H1 (cell line): ENCODE data around the gene PPP1CC. TPM values are rescaled to one million over a fixed set of nuclear protein-coding genes. Genes with fewer than 3 reads are reported as not detected.

Source experiments
- CTCF ChIA-PET: fragments of 300-600 bp; sonication (Branson Sonifier 250); formaldehyde crosslinking; loops from one replicate; lab custom pipeline; 2021; ENCODE audit not compliant: partially characterized antibody; lab: Charles Lee
- POLR2A ChIA-PET: fragments of 300-600 bp; sonication (Branson Sonifier 250); formaldehyde crosslinking; loops from one replicate; lab custom pipeline; 2021; ENCODE audit warnings: inconsistent platforms; ENCODE audit not compliant: partially characterized antibody; lab: Charles Lee
- DNase-seq, 2 experiments: peaks; one replicate each; pipeline versions ENCODE4 v3.0.0 to v3.0.0-alpha.2; 2010 to 2022; ENCODE audit warnings: low spot score in 2 of 2, low read depth in 1 of 2, mixed read lengths in 1 of 2
- FAIRE-seq: peaks from 2 replicates; lab custom pipeline; 2011; peaks lifted over from hg19 to GRCh38; lab: Jason Lieb, UNC
- H2AFZ ChIP-seq: 2 replicates; pipeline ENCODE4 v1.8.1; 2012; ENCODE audit warnings: low read length, inconsistent platforms
- H2AK5ac ChIP-seq: 2 replicates; pipeline ENCODE4 v1.6.1; 2013; ENCODE audit warnings: low read depth, low read length
- H2BK120ac ChIP-seq: replicated peaks from 2 replicates; pipeline ENCODE3; 2013; ENCODE audit warnings: low read depth, low read length, inconsistent platforms
- H2BK12ac ChIP-seq: 2 replicates; pipeline ENCODE4 v1.6.1; 2013; ENCODE audit warnings: low read depth, low read length
- H2BK15ac ChIP-seq: 2 replicates; pipeline ENCODE4 v1.6.1; 2013; ENCODE audit warnings: low read length
- H2BK20ac ChIP-seq: 2 replicates; pipeline ENCODE4 v1.6.1; 2013; ENCODE audit warnings: low read length
- H2BK5ac ChIP-seq: 2 replicates; pipeline ENCODE4 v1.6.1; 2013; ENCODE audit warnings: low read depth, low read length
- H3K14ac ChIP-seq: 2 replicates; pipeline ENCODE4 v1.6.1; 2013; ENCODE audit warnings: inconsistent platforms; ENCODE audit not compliant: insufficient read length
- H3K18ac ChIP-seq: 2 replicates; pipeline ENCODE4 v1.6.1; 2013; ENCODE audit warnings: low read length; ENCODE audit errors: extremely low read depth
- H3K23ac ChIP-seq: 2 replicates; pipeline ENCODE4 v1.6.1; 2013; ENCODE audit warnings: inconsistent platforms; ENCODE audit not compliant: insufficient read length
- H3K23me2 ChIP-seq: 2 replicates; pipeline ENCODE4 v1.6.1; 2013; ENCODE audit warnings: low read depth, low read length
- H3K27ac ChIP-seq: 2 replicates; pipeline ENCODE4 v1.6.1; 2011; ENCODE audit warnings: low read depth, low read length, inconsistent platforms
- H3K27me3 ChIP-seq, 4 experiments: replicated peaks in 1 of 4; 1 replicate in 1 of 4; 2 replicates in 3 of 4; pipeline versions ENCODE4 v1.6.1 to v1.8.1; 2011 to 2013; ENCODE audit warnings: low read length in 3 of 4, mild to moderate bottlenecking in 3 of 4, inconsistent platforms in 2 of 4, mixed read lengths in 2 of 4, moderate library complexity in 1 of 4; ENCODE audit not compliant: control insufficient read depth in 3 of 4, insufficient read depth in 3 of 4; ENCODE audit errors: extremely low read depth in 1 of 4
- H3K36me3 ChIP-seq, 4 experiments: 2 replicates each; pipeline versions ENCODE4 v1.6.1 to v1.8.1; 2011 to 2013; ENCODE audit warnings: mild to moderate bottlenecking in 4 of 4, low read length in 3 of 4, moderate library complexity in 2 of 4, control low read depth in 1 of 4, inconsistent platforms in 1 of 4; ENCODE audit not compliant: insufficient read depth in 4 of 4, control insufficient read depth in 2 of 4
- H3K4ac ChIP-seq: replicated peaks from 2 replicates; pipeline ENCODE3; 2013; ENCODE audit warnings: low read length, low read depth, mixed read lengths, inconsistent platforms; ENCODE audit not compliant: insufficient read length
- H3K4me1 ChIP-seq, 4 experiments: replicated peaks in 1 of 4; 1 replicate in 1 of 4; 2 replicates in 3 of 4; pipeline versions ENCODE4 v1.6.1 to v1.8.1; 2011 to 2013; ENCODE audit warnings: low read length in 3 of 4, inconsistent platforms in 2 of 4, mixed read lengths in 1 of 4; ENCODE audit not compliant: insufficient read depth in 4 of 4, control insufficient read depth in 3 of 4
- H3K4me2 ChIP-seq, 2 experiments: 2 replicates each; pipeline versions ENCODE4 v1.6.1 to v1.8.1; 2011 to 2013; ENCODE audit warnings: low read depth in 2 of 2, low read length in 2 of 2, control low read depth in 1 of 2, inconsistent platforms in 1 of 2, mild to moderate bottlenecking in 1 of 2; ENCODE audit not compliant: insufficient read depth in 1 of 2
- H3K4me3 ChIP-seq, 4 experiments: fragments of 200-600, 300-600 bp in 1 of 4; sonication (generic), shearing (Covaris generic), sonication (Bioruptor Twin) in 1 of 4; 2 replicates each; pipeline versions ENCODE4 v1.5.1 to v1.8.1; 2011 to 2016; ENCODE audit warnings: low read length in 4 of 4, low read depth in 3 of 4, control low read depth in 2 of 4, inconsistent platforms in 2 of 4, mild to moderate bottlenecking in 2 of 4, mixed read lengths in 1 of 4, moderate library complexity in 1 of 4; ENCODE audit not compliant: insufficient read depth in 2 of 4; ENCODE audit errors: extremely low read depth in 1 of 4
- H3K56ac ChIP-seq: replicated peaks from 2 replicates; pipeline ENCODE3; 2013; ENCODE audit warnings: low read depth, mild to moderate bottlenecking, mixed read lengths, low read length, inconsistent platforms; ENCODE audit not compliant: insufficient read length
- H3K79me1 ChIP-seq: 2 replicates; pipeline ENCODE4 v1.6.1; 2013; ENCODE audit warnings: low read depth, low read length, control low read depth
- H3K79me2 ChIP-seq, 2 experiments: 2 replicates each; pipeline versions ENCODE4 v1.6.1 to v1.8.1; 2012 to 2013; ENCODE audit warnings: low read length in 2 of 2, mild to moderate bottlenecking in 2 of 2, inconsistent platforms in 1 of 2; ENCODE audit not compliant: insufficient read depth in 2 of 2, control insufficient read depth in 1 of 2
- H3K9ac ChIP-seq, 4 experiments: replicated peaks in 1 of 4; 1 replicate in 1 of 4; 2 replicates in 3 of 4; pipeline versions ENCODE4 v1.6.1 to v1.8.1; 2011 to 2013; ENCODE audit warnings: low read depth in 3 of 4, low read length in 3 of 4, control low read depth in 2 of 4, mild to moderate bottlenecking in 2 of 4, moderate library complexity in 2 of 4, inconsistent platforms in 1 of 4; ENCODE audit errors: extremely low read depth in 1 of 4
- H3K9me3 ChIP-seq, 2 experiments: 2 replicates each; pipeline versions ENCODE4 v1.6.1 to v1.8.1; 2012 to 2013; ENCODE audit warnings: mild to moderate bottlenecking in 2 of 2, moderate library complexity in 2 of 2, control low read depth in 1 of 2, inconsistent platforms in 1 of 2, low read depth in 1 of 2, low read length in 1 of 2, mixed read lengths in 1 of 2; ENCODE audit not compliant: insufficient read depth in 2 of 2
- H4K20me1 ChIP-seq, 2 experiments: replicated peaks in 1 of 2; 2 replicates each; pipeline versions ENCODE3 to v1.8.1; 2011 to 2013; ENCODE audit warnings: inconsistent platforms in 2 of 2, low read length in 2 of 2, mild to moderate bottlenecking in 1 of 2; ENCODE audit not compliant: insufficient read depth in 2 of 2, control insufficient read depth in 1 of 2
- H4K5ac ChIP-seq: 2 replicates; pipeline ENCODE4 v1.6.1; 2013; ENCODE audit warnings: low read length, low read depth, mixed read lengths, inconsistent platforms; ENCODE audit not compliant: insufficient read length
- H4K8ac ChIP-seq: 2 replicates; pipeline ENCODE4 v1.8.0; 2013; ENCODE audit warnings: mild to moderate bottlenecking, moderate library complexity, low read length, inconsistent platforms; ENCODE audit not compliant: insufficient read depth; ENCODE audit errors: extremely low read depth
- H4K91ac ChIP-seq: replicated peaks from 2 replicates; pipeline ENCODE3; 2013; ENCODE audit warnings: low read length, mixed read lengths, inconsistent platforms; ENCODE audit not compliant: insufficient read length
- CBX8 ChIP-seq: fragments of 300-800, 300-1000 bp; sonication (generic); IDR thresholded peaks from 2 replicates; pipeline ENCODE4 v1.7.1; 2016; ENCODE audit warnings: low read depth, low read length, borderline replicate concordance
- CHD1 ChIP-seq: IDR thresholded peaks from 2 replicates; pipeline ENCODE4 v1.6.1; 2012; ENCODE audit warnings: low read depth, low read length, improper control_type of control experiment
- CREB1 ChIP-seq: IDR thresholded peaks from 2 replicates; pipeline ENCODE4 v1.6.1; 2012; ENCODE audit warnings: inconsistent platforms
- EZH2 ChIP-seq: fragments of 200-600 bp; sonication (generic); IDR thresholded peaks from 2 replicates; pipeline ENCODE4 v1.7.1; 2012; ENCODE audit warnings: low read depth, mild to moderate bottlenecking, moderate library complexity, low read length, inconsistent platforms; ENCODE audit not compliant: severe bottlenecking
- GTF2F1 ChIP-seq: IDR thresholded peaks from 2 replicates; pipeline ENCODE4 v1.6.1; 2012; ENCODE audit warnings: low read depth, low read length, improper control_type of control experiment, borderline replicate concordance
- HDAC6 ChIP-seq: IDR thresholded peaks from one replicate; pipeline ENCODE4 v1.7.1; 2012; ENCODE audit warnings: low read depth, mild to moderate bottlenecking, inconsistent platforms, low read length, moderate library complexity
- JUN ChIP-seq: IDR thresholded peaks from 2 replicates; pipeline ENCODE4 v1.6.1; 2011; ENCODE audit warnings: low read depth, mild to moderate bottlenecking, improper control_type of control experiment, low read length
- KDM4A ChIP-seq: IDR thresholded peaks from one replicate; pipeline ENCODE4 v1.7.1; 2012; ENCODE audit warnings: low read depth, mild to moderate bottlenecking, moderate library complexity, low read length, inconsistent platforms; ENCODE audit not compliant: severe bottlenecking
- POLR2AphosphoS5 ChIP-seq: IDR thresholded peaks from 2 replicates; pipeline ENCODE4 v1.6.1; 2011; ENCODE audit warnings: low read depth, low read length
- RAD21 ChIP-seq, 2 experiments: IDR thresholded peaks in 1 of 2; conservative IDR thresholded peaks in 1 of 2; 2 replicates each; pipeline ENCODE4 v1.6.1; 2011; ENCODE audit warnings: low read depth in 2 of 2, low read length in 2 of 2, improper control_type of control experiment in 1 of 2, inconsistent platforms in 1 of 2, mild to moderate bottlenecking in 1 of 2, moderate library complexity in 1 of 2
- RXRA ChIP-seq: IDR thresholded peaks from 2 replicates; pipeline ENCODE4 v1.6.1; 2011; ENCODE audit warnings: low read depth, mild to moderate bottlenecking, low read length, moderate library complexity; ENCODE audit not compliant: insufficient read depth
- SP2 ChIP-seq: IDR thresholded peaks from 2 replicates; pipeline ENCODE4 v1.6.1; 2012; ENCODE audit warnings: mild to moderate bottlenecking, low read length, inconsistent platforms
- SUZ12 ChIP-seq: fragments of 200-600 bp; sonication (generic); IDR thresholded peaks from 2 replicates; pipeline ENCODE4 v1.6.1; 2012; ENCODE audit warnings: mild to moderate bottlenecking, inconsistent platforms, low read length, moderate library complexity, mixed read lengths
- TEAD4 ChIP-seq: IDR thresholded peaks from 2 replicates; pipeline ENCODE4 v1.6.1; 2012; ENCODE audit warnings: low read depth, low read length, inconsistent platforms, mixed read lengths
- WGBS, 2 experiments: shearing (Covaris generic) in 1 of 2; methylation state at CpG; one replicate each; pipeline versions ENCODE4 v1.1.6 to v1.1.7; 2013 to 2015; ENCODE audit warnings: low lambda C conversion rate in 2 of 2, mixed read lengths in 2 of 2, inconsistent platforms in 1 of 2, low coverage in 1 of 2, missing lambda C conversion rate in 1 of 2; ENCODE audit not compliant: insufficient replicate concordance in 2 of 2, insufficient coverage in 1 of 2, insufficient read length in 1 of 2; ENCODE audit errors: extremely low coverage in 1 of 2, missing lambda C conversion rate in 1 of 2; 5-methylcytosine and 5-hydroxymethylcytosine counted together
- polyA plus RNA-seq, 7 experiments: library from polyadenylated mRNA; depleted of rRNA in 3 of 7; stranded (reverse) in 5 of 7; unstranded in 2 of 7; fragments of >200 nt in 5 of 7; fragments of 200-250 nt in 2 of 7; gene quantifications; 1 replicate in 5 of 7; 2 replicates in 1 of 7; 4 replicates in 1 of 7; pipeline versions ENCODE4 v1.2.1 to v1.2.3, GENCODE V29; 2011 to 2013; ENCODE audit warnings: missing spikeins in 2 of 7, mixed read lengths in 2 of 7
- total RNA-seq: library from RNA; stranded (reverse); fragmentation: NEBNext Ultra II Directional; extraction: Animal tissue kit (Norgen Biotek cat#: 25700); gene quantifications from 2 replicates; pipeline ENCODE4 v1.2.1, GENCODE V29; 2021
- TF ChIP-seq, protein P1 (sequence below): IDR thresholded peaks from 2 replicates; pipeline ENCODE4 v1.6.1; 2012; ENCODE audit warnings: inconsistent platforms

PPP1CC gene
- total and polyA plus RNA-seq, 2 of the 8 experiments (the other 6 are each of a cell fraction or from before 2014, with no cell fraction given) = 193 to 350 TPM

DNA sequence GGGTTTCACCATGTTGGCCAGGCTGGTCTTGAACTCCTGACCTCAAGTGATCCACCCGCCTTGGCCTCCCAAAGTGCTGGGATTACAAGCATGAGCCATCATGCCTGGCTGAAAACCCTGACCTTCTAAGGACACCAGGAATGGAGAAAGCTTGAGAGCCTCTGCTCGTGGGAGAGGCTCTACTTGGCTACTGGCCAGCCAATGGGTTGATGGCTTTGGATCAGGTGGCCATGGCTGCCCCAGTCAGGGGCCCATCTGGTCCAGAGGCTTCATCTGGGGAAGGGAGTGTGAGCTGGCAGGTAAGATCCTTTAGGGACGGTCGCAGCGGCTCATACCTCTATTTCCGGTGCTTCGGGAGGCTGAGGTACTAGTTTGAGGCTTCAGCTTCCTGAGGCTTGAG, 42.5 kb upstream of the PPP1CC start:
- Histone ChIP-seq H2BK12ac (no peak overlapping the region), H2BK5ac (no peak overlapping the region), H2BK120ac (no peak overlapping the region), H4K91ac (no peak overlapping the region), H3K23me2 (no peaks in the 10 kb centered on the region), H3K4me1 (peaks cover 0 to 3% (median under 1%) of the 10 kb centered on the region in 4 experiments; a peak in 2 of 7 replicates), H2AFZ (no peak overlapping the region), H3K27me3 (no peaks in the 10 kb centered on the region), H4K5ac (no peak overlapping the region), H3K4me2 (no peak overlapping the region), H3K4me3 (no peak overlapping the region), H3K14ac (no peak overlapping the region), H4K8ac (no peak overlapping the region), H3K79me2 (no peaks in the 10 kb centered on the region), H2AK5ac (no peak overlapping the region), H2BK20ac (no peak overlapping the region), H4K20me1 (no peaks in the 10 kb centered on the region), H3K79me1 (no peaks in the 10 kb centered on the region), H2BK15ac (no peak overlapping the region), H3K9ac (no peak overlapping the region), H3K4ac (no peak overlapping the region), H3K9me3 (no peaks in the 10 kb centered on the region), H3K27ac (no peak overlapping the region), H3K36me3 (no peaks in the 10 kb centered on the region), H3K18ac (no peak overlapping the region), H3K56ac (no peak overlapping the region), H3K23ac (no peak overlapping the region)
- WGBS, 2 experiments = 92% methylated on average over 7 of the region's 7 CpGs; no CpG with 5 or more reads in 1 of the 2 experiments
- FAIRE-seq (no peak), DNase-seq (no peak)
- ChIA-PET CTCF (interaction anchor here (0.6 kb wide), 1 partner anchor 25 kb away, joined by 3 read pairs; no protein-coding TSS in a partner anchor), POLR2A (interaction anchor here (0.6 kb wide), 1 partner anchor 189 kb away, joined by 3 read pairs; no protein-coding TSS in a partner anchor)
- TF ChIP-seq HDAC6 (no peak), KDM4A (no peak), RXRA (no peak), CREB1 (no peak), RAD21 (IDR thresholded peaks at IDR 0.05 in 1 of 2, conservative IDR thresholded peaks at IDR 0.05 in 1 of 2; ENCODE audit: low read depth in 2 of 2, low read length in 2 of 2) (no peak), TEAD4 (no peak), POLR2AphosphoS5 (no peak), CHD1 (no peak), CBX8 (no peak), SP2 (no peak), GTF2F1 (no peak), JUN (no peak), EZH2 (no peak), SUZ12 (no peak)
- TF ChIP-seq, protein P1, sequence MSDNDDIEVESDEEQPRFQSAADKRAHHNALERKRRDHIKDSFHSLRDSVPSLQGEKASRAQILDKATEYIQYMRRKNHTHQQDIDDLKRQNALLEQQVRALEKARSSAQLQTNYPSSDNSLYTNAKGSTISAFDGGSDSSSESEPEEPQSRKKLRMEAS = no peak
